GM23248 (cell line): ENCODE results near the gene UCMA. TPM values are rescaled to one million over a fixed set of nuclear protein-coding genes. Genes with fewer than 3 reads are reported as not detected.

Experiments
- DNase-seq: peaks from one replicate; pipeline ENCODE4 v3.0.0-alpha.2; 2015
- H2AFZ ChIP-seq: fragments of 200-600 bp; sonication (generic); 2 replicates; pipeline ENCODE4 v1.6.1; 2016; ENCODE audit warnings: antibody characterized with exemption
- H3F3A ChIP-seq: fragments of 200-600 bp; sonication (generic); 2 replicates; pipeline ENCODE4 v1.6.1; 2016; ENCODE audit warnings: mild to moderate bottlenecking, antibody characterized with exemption, mixed run types; ENCODE audit not compliant: insufficient read depth
- H3K27ac ChIP-seq: fragments of 200-600 bp; sonication (generic); 2 replicates; pipeline ENCODE4 v1.5.1; 2016; ENCODE audit warnings: mild to moderate bottlenecking
- H3K27me3 ChIP-seq: fragments of 200-600 bp; sonication (generic); replicated peaks from 2 replicates; pipeline ENCODE4 v1.6.1; 2016; ENCODE audit warnings: mild to moderate bottlenecking; ENCODE audit not compliant: insufficient read depth
- H3K36me3 ChIP-seq: fragments of 200-600 bp; sonication (generic); 2 replicates; pipeline ENCODE4 v1.6.1; 2016; ENCODE audit warnings: low read depth, mild to moderate bottlenecking
- H3K4me1 ChIP-seq: fragments of 200-600 bp; sonication (generic); 2 replicates; pipeline ENCODE4 v1.6.1; 2016; ENCODE audit warnings: mild to moderate bottlenecking; ENCODE audit not compliant: insufficient read depth
- H3K4me2 ChIP-seq: fragments of 200-600 bp; sonication (generic); one replicate; pipeline ENCODE4 v1.6.1; 2016; ENCODE audit warnings: mild to moderate bottlenecking; ENCODE audit not compliant: unreplicated experiment
- H3K4me3 ChIP-seq: fragments of 200-600 bp; sonication (generic); 2 replicates; pipeline ENCODE4 v1.5.1; 2016; ENCODE audit warnings: mild to moderate bottlenecking
- H3K79me2 ChIP-seq: fragments of 200-600 bp; sonication (generic); 2 replicates; pipeline ENCODE4 v1.6.1; 2016; ENCODE audit warnings: mild to moderate bottlenecking; ENCODE audit not compliant: insufficient read depth
- H3K9ac ChIP-seq: fragments of 200-600 bp; sonication (generic); 2 replicates; pipeline ENCODE4 v1.6.1; 2016; ENCODE audit warnings: mild to moderate bottlenecking
- H3K9me2 ChIP-seq: fragments of 200-600 bp; sonication (generic); 2 replicates; pipeline ENCODE4 v1.6.1; 2016; ENCODE audit warnings: mixed run types, mild to moderate bottlenecking, moderate library complexity; ENCODE audit not compliant: insufficient read depth
- H3K9me3 ChIP-seq: fragments of 200-600 bp; sonication (generic); one replicate; pipeline ENCODE4 v1.6.1; 2017; ENCODE audit warnings: low read depth
- H4K20me1 ChIP-seq: fragments of 200-600 bp; sonication (generic); 2 replicates; pipeline ENCODE4 v1.6.0; 2016; ENCODE audit not compliant: insufficient read depth
- EZH2 ChIP-seq: fragments of 200-600 bp; sonication (generic); IDR thresholded peaks from 2 replicates; pipeline ENCODE4 v1.6.1; 2018; ENCODE audit warnings: antibody characterized with exemption, mild to moderate bottlenecking; ENCODE audit not compliant: insufficient read depth, poor library complexity, severe bottlenecking
- EZH2phosphoT487 ChIP-seq: fragments of 200-600 bp; sonication (generic); IDR thresholded peaks from 2 replicates; pipeline ENCODE4 v1.6.1; 2018; ENCODE audit warnings: antibody characterized with exemption, moderate library complexity, mild to moderate bottlenecking, low read depth; ENCODE audit not compliant: insufficient read depth
- WGBS, 2 experiments: methylation state at CpG; one replicate each; pipeline ENCODE4 v1.1.6; 2015 to 2017; ENCODE audit warnings: low lambda C conversion rate in 2 of 2, low coverage in 1 of 2; ENCODE audit errors: missing lambda C conversion rate in 2 of 2; 5-methylcytosine and 5-hydroxymethylcytosine counted together
- in situ Hi-C: fragments of 300-500 bp; cut with MboI; formaldehyde crosslinking; loops from 2 replicates; pipeline ENCODE4 v1.15.0; 2020
- polyA plus RNA-seq: library from polyadenylated mRNA; unstranded; fragments of >200 nt; fragmentation: Nextera tagmentation; extraction: Ambion mirVana; gene quantifications from 2 replicates; pipeline ENCODE4 v1.2.1, GENCODE V29; 2016
- total RNA-seq: library from RNA; depleted of rRNA; stranded (reverse); fragments of >200 nt; shearing (Covaris generic); gene quantifications from 2 replicates; pipeline ENCODE4 v1.2.3, GENCODE V29; 2014

The UCMA gene
- total and polyA plus RNA-seq, 2 experiments from 2014 or later, result not detected

GRCh38 chr10:13190816-13191215 lies 43.4 kb downstream of the UCMA start:
- Histone ChIP-seq H3K27ac (no peak overlapping the region), H3K79me2 (no peaks in the 10 kb centered on the region), H3K36me3 (no peaks in the 10 kb centered on the region), H3F3A (no peaks in the 10 kb centered on the region), H2AFZ (no peak overlapping the region), H3K27me3 (no peaks in the 10 kb centered on the region), H4K20me1 (no peaks in the 10 kb centered on the region), H3K4me2 (no peak overlapping the region), H3K4me3 (no peak overlapping the region), H3K9me3 (no peaks in the 10 kb centered on the region), H3K9ac (no peak overlapping the region), H3K9me2 (no peaks in the 10 kb centered on the region), H3K4me1 (no peaks in the 10 kb centered on the region)
- WGBS, 2 experiments, result 82 to 88% methylated on average over 3 of the region's 3 CpGs
- DNase-seq, result no peak
- in situ Hi-C loops, result no loop called here
- TF ChIP-seq EZH2 (no peak), EZH2phosphoT487 (no peak)

DNA sequence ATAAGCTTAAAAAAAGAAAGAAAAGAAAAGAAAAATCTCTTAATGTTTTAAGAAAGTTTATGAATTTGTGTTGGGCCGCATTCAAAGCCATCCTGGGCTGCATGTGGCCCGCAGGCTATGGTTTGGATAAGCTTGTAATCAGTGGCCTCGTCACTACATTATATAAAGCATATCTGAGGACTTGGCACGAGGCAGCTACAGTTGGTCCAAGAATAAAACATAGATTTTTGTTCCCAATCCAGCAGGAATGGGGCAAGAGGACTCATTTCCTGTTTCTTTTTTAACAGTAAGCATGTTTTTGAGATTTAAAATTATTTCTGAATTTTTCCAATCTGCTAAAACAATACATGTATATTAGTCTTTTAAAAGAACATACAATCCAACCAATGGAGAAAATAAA lies 44.2 kb downstream of the UCMA start:
- Histone ChIP-seq H2AFZ (no peak overlapping the region), H3K36me3 (no peaks in the 10 kb centered on the region), H3K9me3 (no peaks in the 10 kb centered on the region), H3K4me1 (no peaks in the 10 kb centered on the region), H3K27me3 (no peaks in the 10 kb centered on the region), H3K27ac (no peak overlapping the region), H3K4me3 (no peak overlapping the region), H3K9ac (no peak overlapping the region), H3F3A (no peaks in the 10 kb centered on the region), H3K4me2 (no peak overlapping the region), H3K9me2 (no peaks in the 10 kb centered on the region), H3K79me2 (no peaks in the 10 kb centered on the region), H4K20me1 (no peaks in the 10 kb centered on the region)
- in situ Hi-C loops, result no loop called here
- DNase-seq, result peak; percentile 1
- WGBS, 2 experiments, result 60 to 61% methylated on average over 4 of the region's 4 CpGs
- TF ChIP-seq EZH2phosphoT487 (no peak), EZH2 (no peak)

DNA sequence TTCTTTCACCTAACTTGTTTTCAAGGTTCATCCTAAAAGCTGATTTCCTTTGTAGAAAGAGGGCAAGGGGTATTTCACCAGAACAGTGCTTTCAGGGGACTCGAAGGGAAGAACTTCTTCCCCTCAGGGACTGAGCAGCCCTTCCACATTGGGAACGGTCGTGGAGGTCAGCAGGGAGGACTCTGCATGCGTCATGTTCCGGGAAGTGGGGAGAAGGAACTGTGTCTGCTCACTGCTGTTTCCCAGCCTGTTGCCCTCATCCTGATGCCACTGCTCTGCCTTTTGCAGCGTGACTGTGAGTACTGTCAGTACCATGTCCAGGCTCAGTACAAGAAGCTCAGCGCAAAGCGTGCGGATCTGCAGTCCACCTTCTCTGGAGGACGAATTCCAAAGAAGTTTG lies 45.6 kb downstream of the UCMA start:
- Histone ChIP-seq H2AFZ (no peak overlapping the region), H3K9me2 (no peaks in the 10 kb centered on the region), H3K27ac (no peak overlapping the region), H3K27me3 (no peaks in the 10 kb centered on the region), H3K9me3 (no peaks in the 10 kb centered on the region), H3K9ac (no peak overlapping the region), H4K20me1 (no peaks in the 10 kb centered on the region), H3K4me2 (no peak overlapping the region), H3K4me1 (no peaks in the 10 kb centered on the region), H3K36me3 (no peaks in the 10 kb centered on the region), H3K79me2 (no peaks in the 10 kb centered on the region), H3K4me3 (no peak overlapping the region), H3F3A (no peaks in the 10 kb centered on the region)
- in situ Hi-C loops, result no loop called here
- WGBS, 2 experiments, result 89 to 92% methylated on average over 10 of the region's 10 CpGs
- TF ChIP-seq EZH2 (no peak), EZH2phosphoT487 (no peak)
- DNase-seq, result no peak

DNA sequence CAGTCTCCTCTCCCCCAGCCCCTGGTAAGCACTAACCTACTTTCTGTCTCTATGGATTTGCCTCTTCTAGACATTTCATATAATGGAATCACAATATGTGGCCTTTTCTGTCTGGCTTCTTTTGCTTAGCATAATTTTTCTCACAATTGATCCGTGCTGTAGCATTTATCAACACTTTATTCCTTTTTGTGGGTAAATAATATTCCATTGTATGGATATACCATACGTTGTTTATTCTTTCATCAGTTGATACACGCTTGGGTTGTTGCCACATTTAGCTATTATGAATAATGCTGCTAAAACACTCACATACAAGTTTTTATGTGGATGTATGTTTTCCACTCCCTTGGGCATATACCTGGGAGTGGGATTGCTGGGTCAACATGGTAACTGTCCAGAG lies 47.0 kb downstream of the UCMA start:
- Histone ChIP-seq H3K9me3 (no peaks in the 10 kb centered on the region), H3K9ac (no peak overlapping the region), H3K79me2 (no peaks in the 10 kb centered on the region), H2AFZ (no peak overlapping the region), H3K27me3 (no peaks in the 10 kb centered on the region), H3K9me2 (no peaks in the 10 kb centered on the region), H3F3A (no peaks in the 10 kb centered on the region), H3K4me3 (no peak overlapping the region), H3K36me3 (no peaks in the 10 kb centered on the region), H3K27ac (no peak overlapping the region), H3K4me2 (no peak overlapping the region), H4K20me1 (no peaks in the 10 kb centered on the region), H3K4me1 (no peaks in the 10 kb centered on the region)
- TF ChIP-seq EZH2phosphoT487, result no peak
- no peak for TF ChIP-seq EZH2
- DNase-seq, result no peak
- in situ Hi-C loops, result no loop called here
- WGBS, 2 experiments, result 96 to 97% methylated on average over 3 of the region's 3 CpGs
